GM18858 (cell line): Measurements from ENCODE around the gene ABHD15.

Experiments
- ATAC-seq: cut with Tn5 transposase; IDR thresholded peaks from one replicate; pipeline ENCODE4 v1.9.1; 2021; ENCODE audit not compliant: unreplicated experiment

Gene ABHD15

GRCh38 chr17:29595107-29595942, 28.5 kb upstream of the ABHD15 start:
- no peak for ATAC-seq

DNA sequence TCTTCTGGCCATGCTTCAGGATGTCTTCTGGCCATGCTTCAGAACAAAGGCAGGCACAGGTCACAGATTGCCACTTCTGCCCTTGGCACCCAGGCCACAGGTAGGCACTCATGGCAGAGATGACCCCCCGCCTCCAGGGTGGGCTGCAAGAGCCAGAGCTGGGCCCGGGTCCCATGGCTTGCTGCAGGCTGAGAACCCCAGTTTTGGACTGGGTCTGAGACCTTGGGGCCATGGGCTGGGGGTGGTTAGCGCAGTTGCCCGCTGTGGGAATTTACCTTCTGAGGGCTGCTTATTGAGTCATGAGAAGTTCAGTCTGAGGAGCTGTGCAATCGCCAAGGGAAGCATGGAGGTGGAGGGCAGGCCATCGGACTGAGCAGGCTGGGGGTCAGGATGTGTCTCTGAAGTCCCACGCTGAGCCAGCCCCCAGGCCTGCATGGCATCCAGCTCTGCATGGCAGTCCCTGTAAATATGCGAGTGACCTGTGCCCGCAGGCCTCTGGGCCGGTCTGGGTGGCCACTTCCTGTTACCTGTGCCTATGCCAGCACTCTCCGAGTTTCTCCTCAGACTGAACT, 27.8 kb upstream of the ABHD15 start:
- ATAC-seq = no peak

GRCh38 chr17:29593591-29594518, 27.0 kb upstream of the ABHD15 start:
- no peak for ATAC-seq

GRCh38 chr17:29592850-29593551, 26.2 kb upstream of the ABHD15 start, which contains the start of gene ANKRD13B:
ANKRD13B (plus strand) TSS chr17:29593132; CDS start chr17:29593622, 490 bp downstream.
- ATAC-seq = no peak

GRCh38 chr17:29591737-29592608, 25.1 kb upstream of the ABHD15 start:
- no peak for ATAC-seq

GRCh38 chr17:29591146-29591736, 24.4 kb upstream of the ABHD15 start:
- ATAC-seq = no peak

DNA sequence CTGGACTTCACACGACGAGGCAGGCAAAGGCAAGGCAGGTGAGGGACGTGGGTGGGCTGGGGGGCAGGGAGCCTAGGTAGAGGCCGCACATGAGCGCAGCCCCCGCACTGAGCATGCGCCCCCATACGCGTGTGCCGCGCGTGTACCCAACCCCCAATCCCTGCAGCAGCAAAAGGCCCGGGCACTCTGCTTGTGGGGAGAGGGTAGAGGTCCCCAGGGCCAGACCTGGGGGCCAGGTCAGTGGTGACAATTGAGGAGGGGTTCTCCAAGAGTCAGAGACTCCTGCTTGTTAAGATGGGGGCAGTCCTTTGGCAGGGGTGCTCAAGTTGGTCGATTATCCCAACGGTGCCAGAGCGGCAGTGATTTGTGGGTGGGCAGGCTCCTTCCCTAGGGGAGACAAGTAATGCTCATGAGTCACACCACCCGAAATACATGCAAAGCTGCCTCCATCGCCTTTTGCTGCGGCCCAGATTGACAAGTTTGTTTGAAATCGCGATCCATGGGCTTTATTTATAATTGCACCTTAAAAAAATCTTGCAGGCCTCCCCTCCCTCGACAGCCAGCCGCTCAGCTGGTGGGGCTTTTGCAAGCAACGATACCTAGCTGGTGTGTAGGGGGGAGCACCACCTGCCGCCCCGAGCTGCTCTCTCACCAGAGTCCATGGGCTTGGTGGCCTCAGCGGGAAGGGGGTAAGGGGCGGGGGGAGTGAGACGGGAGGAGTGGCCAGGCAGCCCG, 23.7 kb upstream of the ABHD15 start:
- no peak for ATAC-seq

DNA sequence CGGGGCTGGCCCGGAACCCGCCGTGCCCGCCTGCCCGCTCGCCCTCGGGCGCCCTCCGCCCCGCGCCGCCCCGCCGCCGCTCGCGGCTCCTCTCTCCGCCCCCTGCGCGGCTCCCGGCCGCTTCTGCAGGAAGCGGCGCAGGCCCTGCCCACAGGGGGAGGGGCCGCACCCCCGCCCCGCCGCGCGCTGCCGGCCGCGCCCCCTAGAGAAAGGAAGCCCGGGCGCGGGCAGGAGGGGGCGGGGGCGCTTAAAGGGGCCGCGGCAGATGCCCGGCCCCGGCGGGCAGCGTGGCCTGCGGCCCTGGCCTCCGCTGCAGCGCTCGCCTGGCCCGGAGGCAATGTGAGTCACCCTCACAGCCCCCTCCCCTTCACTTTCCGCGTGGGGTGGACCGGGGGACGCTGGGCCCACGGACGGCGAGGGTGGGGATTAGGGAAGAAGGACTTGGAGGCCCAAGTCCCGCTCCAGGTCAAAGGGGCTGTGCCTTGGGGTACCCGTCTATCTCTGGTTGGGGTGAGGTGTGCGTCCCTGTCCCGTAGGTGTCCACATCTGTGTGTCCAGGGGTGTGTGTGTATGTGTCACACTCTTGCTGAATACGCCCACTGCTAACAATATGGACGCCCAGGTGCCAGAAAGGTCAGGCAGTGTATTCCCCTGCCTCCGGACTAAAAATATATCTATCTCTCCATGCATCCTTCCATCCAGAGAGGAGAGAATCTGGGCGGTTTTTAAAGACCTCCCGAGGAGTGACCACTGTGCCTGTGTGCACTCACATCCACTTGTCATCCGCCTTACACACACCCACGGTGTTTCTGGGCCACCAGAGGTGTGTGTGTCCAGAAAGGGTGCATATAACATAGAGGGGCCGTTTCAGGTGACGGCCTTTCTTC, 22.9 kb upstream of the ABHD15 start, which contains the start of gene GIT1:
TSS of gene GIT1 (minus strand) at position 125 of the 887 bp plus-strand sequence. CDS start 270 bp downstream, outside the sequence.
- ATAC-seq = no peak

DNA sequence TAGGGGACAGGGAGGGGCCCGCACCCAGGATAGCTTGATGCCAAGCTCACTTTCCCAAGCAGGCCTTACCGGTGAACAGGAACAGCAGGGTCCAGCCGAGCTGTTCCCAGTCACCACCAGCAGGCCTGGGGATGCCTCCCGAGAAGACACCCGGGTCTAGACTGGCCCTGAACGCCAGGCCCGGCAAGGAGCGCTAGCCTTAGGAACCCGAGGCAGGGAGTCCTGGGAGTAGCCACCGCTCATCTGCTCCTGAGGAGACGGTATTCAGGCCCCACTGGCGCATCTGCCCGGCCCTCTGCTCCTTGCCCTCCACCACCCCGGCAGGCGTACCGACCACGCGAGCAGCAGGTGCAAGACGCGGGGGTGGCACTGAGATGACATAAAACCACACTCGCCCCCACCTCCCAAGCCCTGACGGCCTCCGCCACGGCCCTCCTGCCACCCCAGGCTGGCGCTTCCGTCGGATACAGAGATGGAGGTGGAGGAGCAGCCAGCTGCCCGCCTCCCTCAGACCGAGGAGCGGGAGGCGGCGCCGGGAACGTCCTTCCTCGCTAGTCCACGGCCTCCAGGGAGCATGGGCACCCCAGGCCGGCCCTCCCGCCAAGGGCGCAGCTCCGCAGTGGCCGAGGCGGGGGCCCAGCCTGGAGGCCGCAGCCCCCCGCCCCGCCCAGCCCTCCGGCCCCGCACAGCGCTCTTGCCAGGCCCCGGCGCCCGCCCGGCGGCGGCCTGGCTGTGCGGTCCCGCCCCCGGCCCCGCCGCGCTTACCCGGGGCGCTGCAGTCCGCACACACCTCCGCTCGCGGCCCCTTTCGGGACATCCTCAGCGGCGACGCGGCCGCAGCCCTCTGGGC, 21.9 kb upstream of the ABHD15 start:
- no peak for ATAC-seq

- ATAC-seq = no peak
These were observed 21.3 kb upstream of the ABHD15 start for GRCh38 chr17:29588017-29588561.

- ATAC-seq = no peak
These were observed 20.8 kb upstream of the ABHD15 start for GRCh38 chr17:29587591-29587990.

- no peak for ATAC-seq
These were observed 20.0 kb upstream of the ABHD15 start for GRCh38 chr17:29586676-29587469.

GRCh38 chr17:29585080-29585751, 18.4 kb upstream of the ABHD15 start:
- no peak for ATAC-seq

DNA sequence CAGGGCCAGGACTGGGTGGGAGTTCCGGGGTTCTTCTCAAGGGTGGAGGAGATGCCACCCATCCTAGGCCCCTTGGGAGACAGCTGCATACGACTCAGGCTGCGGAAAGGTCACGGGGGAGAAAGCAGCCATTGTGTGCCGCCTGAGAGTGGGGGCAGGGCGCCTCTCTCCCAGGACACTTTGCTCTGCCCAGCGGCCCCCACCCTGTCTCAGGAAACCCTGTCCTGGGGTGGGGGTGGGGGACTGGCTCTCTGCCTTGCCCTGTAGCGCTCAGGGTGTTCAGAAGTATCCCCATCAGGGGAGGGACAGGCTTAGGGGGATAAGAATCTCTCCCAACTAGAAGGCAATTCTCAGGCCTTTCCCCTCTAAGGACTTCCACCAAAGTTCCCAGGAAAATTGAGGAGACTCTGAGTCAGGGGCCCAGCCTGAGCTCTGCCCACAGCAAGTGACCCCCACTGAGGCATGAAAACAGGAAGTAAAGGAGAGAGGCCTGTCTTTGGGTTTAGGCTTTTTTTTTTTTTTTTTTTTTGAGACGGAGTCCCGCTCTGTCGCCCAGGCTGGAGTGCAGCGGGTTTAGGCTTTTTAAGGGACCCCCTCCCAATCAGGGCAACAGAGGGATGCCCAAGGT, 17.7 kb upstream of the ABHD15 start:
- no peak for ATAC-seq
